Measurements from ENCODE around the gene CD72. TPM values are rescaled to one million over a fixed set of nuclear protein-coding genes. Genes with fewer than 3 reads are reported as not detected.
"Not testable (repeated sequence)": the region's sequence is repeated elsewhere in the genome, so short reads cannot be mapped to it uniquely, and the experiment has no call there.

The CD72 gene
- total RNA-seq, 1 experiment from 2014 or later: not detected

GRCh38 chr9:35618854-35619799 lies 914 bp upstream of the CD72 start:
- DNase-seq (ENCODE audit: extremely low read depth, low read depth): no peak

GRCh38 chr9:35617548-35617947 lies 665 bp downstream of the CD72 start:
- no peak for DNase-seq (ENCODE audit: extremely low read depth, low read depth)

DNA sequence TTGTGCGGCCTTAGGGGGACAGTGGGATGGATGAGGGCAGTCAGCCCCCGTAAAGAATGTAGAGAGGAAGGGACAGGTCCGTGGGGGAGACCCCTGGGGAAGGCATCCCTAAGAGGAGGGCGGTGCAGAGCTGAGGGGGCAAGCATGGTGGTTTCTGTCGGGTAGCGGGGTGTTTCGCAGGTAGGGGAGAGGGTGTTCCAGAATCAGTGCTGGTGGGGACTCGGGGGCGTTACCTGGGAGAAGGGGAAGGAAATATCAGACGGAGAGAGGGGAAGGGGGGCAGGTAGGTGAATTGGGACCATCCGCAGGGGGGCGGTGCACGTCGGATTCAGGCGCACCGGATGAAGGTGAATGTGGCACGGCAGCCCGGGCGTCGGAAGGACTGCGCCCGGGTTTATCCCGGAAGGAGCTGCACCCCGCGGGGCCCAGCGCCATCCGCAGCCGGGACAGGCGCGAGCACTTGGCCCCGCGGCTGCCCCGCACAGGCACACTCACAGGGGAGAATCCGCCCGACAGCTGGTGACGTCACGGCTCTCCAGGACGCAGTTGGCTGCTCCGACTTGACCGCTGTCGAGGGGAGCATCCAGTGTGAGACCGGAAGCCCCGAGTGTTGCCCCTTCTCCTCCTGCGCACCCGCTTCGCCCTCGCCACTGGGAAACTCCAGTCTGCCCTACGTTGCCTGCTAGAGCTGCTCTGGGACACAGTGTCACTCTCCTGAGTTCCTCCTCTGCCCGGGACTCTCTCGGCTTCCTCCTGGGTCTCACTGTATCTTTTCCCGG lies 1.3 kb downstream of the CD72 start:
- no peak for DNase-seq (ENCODE audit: extremely low read depth, low read depth)

- DNase-seq (ENCODE audit: extremely low read depth, low read depth): no peak
These were observed 2.1 kb downstream of the CD72 start for GRCh38 chr9:35615981-35616680.

DNA sequence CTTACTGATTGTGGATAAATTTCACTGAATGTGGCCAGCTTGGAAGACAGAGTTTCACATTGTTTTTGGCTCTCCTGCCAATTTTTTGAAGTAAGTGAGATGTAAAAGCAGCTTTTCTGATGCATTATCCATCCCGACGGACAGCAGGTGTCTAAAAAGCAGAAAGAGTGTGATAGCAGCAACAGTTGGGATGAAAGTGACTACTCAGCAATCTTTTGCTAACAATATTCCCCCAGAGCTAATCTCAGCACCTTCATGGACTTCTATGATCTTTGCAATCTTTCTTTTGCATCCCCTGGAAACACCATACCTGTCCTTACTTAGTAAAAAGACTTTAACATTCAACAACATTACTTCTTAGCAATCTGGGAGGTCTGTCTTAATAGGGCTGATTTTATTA lies 5.4 kb downstream of the CD72 start:
- no peak for DNase-seq (ENCODE audit: extremely low read depth, low read depth)

GRCh38 chr9:35612066-35612465 lies 6.1 kb downstream of the CD72 start:
- DNase-seq (ENCODE audit: extremely low read depth, low read depth): not testable (repeated sequence)

- peak; percentile 23 for DNase-seq (ENCODE audit: extremely low read depth, low read depth)
These were observed 6.9 kb downstream of the CD72 start for GRCh38 chr9:35611230-35611797.

DNA sequence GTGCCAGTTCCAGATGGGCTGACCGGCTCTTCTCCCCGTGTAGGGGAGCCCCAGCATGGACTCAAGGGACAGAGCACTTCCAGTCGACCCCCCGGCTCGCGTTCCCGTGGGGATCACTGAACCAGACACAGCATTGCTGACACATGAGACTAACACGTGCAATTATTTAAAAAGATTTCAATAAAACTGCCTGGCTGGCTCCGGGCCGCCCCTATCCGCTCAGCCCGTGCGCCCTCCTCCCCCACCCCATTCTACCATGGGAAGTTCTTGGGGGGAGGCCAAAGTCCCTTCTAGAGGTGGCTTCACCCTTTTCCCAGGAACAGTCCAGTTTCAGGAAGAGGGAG lies 8.4 kb downstream of the CD72 start:
- DNase-seq (ENCODE audit: extremely low read depth, low read depth): no peak

GRCh38 chr9:35609001-35609819 lies 9.0 kb downstream of the CD72 start:
- DNase-seq (ENCODE audit: extremely low read depth, low read depth): no peak

- DNase-seq (ENCODE audit: extremely low read depth, low read depth): no peak
These were observed 10.0 kb downstream of the CD72 start for GRCh38 chr9:35608221-35608620.

GRCh38 chr9:35606726-35607125 lies 11.5 kb downstream of the CD72 start:
- DNase-seq (ENCODE audit: extremely low read depth, low read depth): no peak

DNA sequence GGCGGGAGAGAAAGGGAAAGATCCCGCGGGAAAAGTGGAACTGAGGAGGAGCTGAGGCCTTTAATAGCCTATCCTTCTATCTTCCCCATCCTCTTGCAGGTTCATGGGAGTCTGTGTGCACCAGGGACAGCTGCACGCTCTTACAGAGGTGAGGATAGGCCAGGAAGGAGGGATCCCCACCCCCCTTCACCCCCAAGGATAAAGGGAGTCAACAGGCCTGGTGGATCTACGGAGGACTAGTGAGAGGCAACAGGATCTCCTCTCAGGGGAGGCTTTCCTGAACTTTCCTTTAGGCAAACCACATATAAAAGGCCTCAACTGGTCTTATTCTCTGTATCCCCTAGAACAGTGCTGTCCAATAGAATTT lies 12.1 kb downstream of the CD72 start:
- DNase-seq (ENCODE audit: extremely low read depth, low read depth): no peak

GRCh38 chr9:35605351-35606137 lies 12.7 kb downstream of the CD72 start:
- DNase-seq (ENCODE audit: extremely low read depth, low read depth): no peak

DNA sequence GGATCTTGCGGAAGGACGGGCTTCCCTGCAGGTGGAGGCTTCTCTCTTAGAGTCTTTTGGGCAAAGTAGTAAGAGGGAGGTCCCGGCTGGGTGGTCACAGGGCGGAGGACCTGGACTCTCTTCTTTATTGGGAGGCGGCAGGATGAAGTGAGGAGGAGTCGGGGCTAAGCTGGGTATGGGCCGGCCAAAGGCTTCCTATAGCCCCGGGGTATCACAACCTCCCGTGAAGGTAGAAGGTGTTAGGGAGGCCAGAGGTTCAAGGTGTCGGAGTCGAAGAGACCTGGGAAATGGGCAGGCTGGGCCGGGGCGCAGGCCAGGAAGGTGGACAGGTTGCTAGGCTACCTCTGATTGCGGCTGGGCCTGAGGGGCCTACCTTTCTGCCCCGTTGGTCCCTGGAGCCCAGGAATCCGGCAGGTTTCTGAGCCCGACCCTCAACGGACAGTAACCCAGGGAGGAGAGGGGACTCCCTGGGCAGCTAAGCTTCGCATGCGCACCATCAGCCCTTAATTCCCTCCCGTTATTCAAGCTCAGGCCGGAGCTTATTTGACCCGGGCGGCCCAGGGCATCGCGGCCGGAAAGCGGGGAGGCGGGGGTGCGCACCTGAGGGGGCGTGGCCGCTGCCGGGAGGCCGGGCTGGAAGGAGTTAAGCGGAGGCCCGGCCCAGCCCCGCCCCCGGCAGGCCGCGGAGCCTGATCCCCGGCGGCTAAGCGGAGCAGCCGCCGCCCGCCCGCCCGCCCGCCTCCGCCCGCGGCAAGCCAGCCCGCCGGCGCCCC lies 13.4 kb downstream of the CD72 start, which contains the start of gene TESK1:
Gene TESK1 (plus strand): TSS at position 685 of the 773 bp plus-strand sequence. CDS start 358 bp downstream, outside the sequence.
- DNase-seq (ENCODE audit: extremely low read depth, low read depth): peak; percentile 48

DNA sequence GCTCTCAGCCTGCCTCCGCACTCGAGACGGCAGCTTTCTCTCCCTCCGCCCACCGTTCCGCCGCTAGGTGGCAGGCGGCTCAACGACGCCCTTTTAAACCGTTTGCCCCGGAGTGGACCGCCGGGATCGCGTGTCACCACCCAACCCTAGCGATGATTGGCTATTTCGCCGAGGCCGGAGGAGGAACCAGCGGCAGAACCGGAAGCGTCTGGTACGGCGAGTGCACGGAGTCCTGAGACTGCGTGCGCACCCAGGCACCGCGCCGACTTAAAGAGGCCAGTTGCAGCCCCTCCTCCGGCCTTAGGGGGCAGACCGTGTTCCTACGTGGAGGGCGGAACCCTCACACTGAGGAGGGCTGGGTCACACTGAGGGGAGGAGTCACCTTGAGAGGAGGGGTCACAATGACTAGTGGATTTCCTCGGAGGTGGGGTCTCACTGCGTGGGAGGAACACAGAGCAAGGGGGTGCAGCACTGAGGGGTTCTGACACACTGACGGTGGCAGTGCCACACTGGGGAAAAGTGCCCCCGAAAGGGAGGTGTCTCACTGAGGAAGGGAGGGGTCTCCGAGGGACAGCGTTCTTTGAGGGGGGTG lies 14.1 kb downstream of the CD72 start:
- peak; percentile 98 for DNase-seq (ENCODE audit: extremely low read depth, low read depth)

DNA sequence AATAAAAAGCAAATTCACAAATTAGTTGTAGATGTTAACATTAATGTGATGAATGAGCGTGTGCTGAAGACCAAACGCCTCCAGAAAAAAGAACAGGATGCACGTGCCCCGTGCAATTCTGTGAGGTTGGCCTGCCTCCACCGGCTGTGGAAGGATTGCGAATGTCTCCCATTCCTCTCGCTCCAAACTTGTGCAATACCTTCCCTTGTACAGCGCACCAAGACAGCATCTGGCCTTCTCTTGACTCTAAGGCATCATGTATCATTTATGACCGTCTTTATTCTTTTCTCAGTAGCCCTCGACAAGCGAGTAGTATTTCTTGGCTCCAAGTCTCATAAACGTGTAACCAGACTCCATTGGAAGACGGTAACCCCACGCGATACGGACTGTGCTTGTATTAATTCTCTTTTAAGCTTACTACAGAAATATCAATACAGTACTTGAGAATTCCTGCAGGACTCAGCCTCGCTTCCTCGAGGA lies 14.7 kb downstream of the CD72 start:
- DNase-seq (ENCODE audit: extremely low read depth, low read depth): no peak

DNA sequence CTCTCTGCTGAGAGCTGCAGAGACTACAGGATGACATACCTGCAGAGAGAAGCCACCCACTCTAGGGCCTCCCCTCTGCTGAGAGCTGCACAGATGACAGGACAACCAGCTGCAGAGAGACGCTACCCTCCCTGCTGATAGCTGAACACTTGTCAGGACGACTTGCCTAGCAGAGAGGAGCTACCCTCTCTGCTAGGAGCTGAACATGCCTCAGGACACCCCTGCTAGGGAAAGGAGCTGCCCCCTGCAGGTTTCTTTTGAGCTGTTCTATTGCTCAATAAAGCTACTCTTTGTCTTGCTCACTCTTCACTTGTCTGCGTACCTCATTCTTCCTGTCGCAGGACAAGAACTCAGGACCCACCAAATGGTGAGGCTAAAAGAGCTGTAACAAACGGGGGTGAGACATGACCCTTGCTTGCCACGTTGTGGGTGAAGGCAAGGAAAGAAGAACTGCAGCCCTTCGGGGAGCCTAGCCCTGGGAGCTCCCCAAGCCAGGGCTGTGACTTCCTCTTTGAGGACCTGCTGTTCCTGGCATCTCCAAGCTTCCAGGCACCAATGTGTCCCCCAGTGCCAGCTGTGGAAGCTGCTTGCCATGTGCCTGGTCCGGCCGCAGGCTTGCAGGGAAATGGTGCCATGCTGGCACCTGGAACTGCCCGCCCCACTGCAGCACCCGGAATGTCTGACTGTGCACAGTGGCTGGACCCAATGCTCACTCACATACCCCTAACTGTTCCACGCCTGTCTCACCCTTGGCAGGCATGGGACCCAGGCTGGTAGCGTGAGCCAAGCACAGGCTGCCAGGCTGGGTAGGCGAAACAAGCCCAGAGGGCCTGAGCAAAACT lies 18.2 kb downstream of the CD72 start:
- DNase-seq (ENCODE audit: extremely low read depth, low read depth): no peak
